ENCODE data around the gene ADISSP. TPM values are rescaled to one million over a fixed set of nuclear protein-coding genes. Genes with fewer than 3 reads are reported as not detected.

The ADISSP gene
- total and polyA plus RNA-seq, 2 donors (not counting 3 experiments of a cell fraction or from before 2014, with no cell fraction given), result 55.0 to 67.5 TPM

- dilution Hi-C loops (cut with MboI; ENCODE audit: extremely low pct_ligation_motif_present, low sequenced_read_pairs) (no loop called here), intact Hi-C loops (cut with micrococcal nuclease) (no loop called here)
- DNase-seq (ENCODE audit: low read depth, low spot score) (no peak), FAIRE-seq (no peak)
- POLR2A ChIA-PET, result no interaction called here
- H3K9me1 ChIP-seq (replicated peaks; ENCODE audit: control insufficient read depth, extremely low read depth, insufficient read depth, low read length), result no peaks in the 10 kb centered on the region
- CTCF ChIA-PET, result interaction anchor here (7.6 kb wide), 1 partner anchor 36 kb away, joined by 214 read pairs; the partner anchor contains the start of gene AP5S1
- H3K27me3 ChIP-seq (ENCODE audit: control insufficient read depth in 2 of 2, insufficient read depth in 2 of 2, low read length in 2 of 2), result peaks cover 8 to 19% of the 10 kb centered on the region in 2 experiments
- H4K20me1 ChIP-seq (replicated peaks; ENCODE audit: control insufficient read depth, extremely low read depth, insufficient read depth, low read length), result no peaks in the 10 kb centered on the region
- no peak overlapping the region for H3K4me3 ChIP-seq (replicated peaks in 1 of 3; ENCODE audit: insufficient read depth in 1 of 3, low read depth in 1 of 3, low read length in 3 of 3)
- H2AFZ ChIP-seq (ENCODE audit: low read depth, low read length), result no peak overlapping the region
- H3K9ac ChIP-seq (replicated peaks; ENCODE audit: extremely low read depth, insufficient read depth, low read length), result no peak overlapping the region
- TF ChIP-seq EZH2 (IDR thresholded peaks at IDR 0.05; ENCODE audit: borderline replicate concordance, low read depth, low read length, severe bottlenecking) (no peak), MAX (IDR thresholded peaks at IDR 0.05; ENCODE audit: insufficient read depth, insufficient read length) (no peak), FOS (IDR thresholded peaks at IDR 0.05; ENCODE audit: borderline replicate concordance, insufficient read depth, low read length) (no peak), MYC (IDR thresholded peaks at IDR 0.05; ENCODE audit: low read depth, low read length) (no peak), POLR2AphosphoS5 (IDR thresholded peaks at IDR 0.05; ENCODE audit: insufficient read depth, low read depth, low read length) (no peak), POLR2A (IDR thresholded peaks at IDR 0.05; ENCODE audit: low read depth, low read length) (no peak), JUN (IDR thresholded peaks at IDR 0.05; ENCODE audit: borderline replicate concordance, insufficient read depth, insufficient read length, low read depth) (no peak), GATA2 (IDR thresholded peaks at IDR 0.05; ENCODE audit: insufficient read depth, insufficient read length, low read depth, low read length) (no peak)
- TF ChIP-seq, protein P1, sequence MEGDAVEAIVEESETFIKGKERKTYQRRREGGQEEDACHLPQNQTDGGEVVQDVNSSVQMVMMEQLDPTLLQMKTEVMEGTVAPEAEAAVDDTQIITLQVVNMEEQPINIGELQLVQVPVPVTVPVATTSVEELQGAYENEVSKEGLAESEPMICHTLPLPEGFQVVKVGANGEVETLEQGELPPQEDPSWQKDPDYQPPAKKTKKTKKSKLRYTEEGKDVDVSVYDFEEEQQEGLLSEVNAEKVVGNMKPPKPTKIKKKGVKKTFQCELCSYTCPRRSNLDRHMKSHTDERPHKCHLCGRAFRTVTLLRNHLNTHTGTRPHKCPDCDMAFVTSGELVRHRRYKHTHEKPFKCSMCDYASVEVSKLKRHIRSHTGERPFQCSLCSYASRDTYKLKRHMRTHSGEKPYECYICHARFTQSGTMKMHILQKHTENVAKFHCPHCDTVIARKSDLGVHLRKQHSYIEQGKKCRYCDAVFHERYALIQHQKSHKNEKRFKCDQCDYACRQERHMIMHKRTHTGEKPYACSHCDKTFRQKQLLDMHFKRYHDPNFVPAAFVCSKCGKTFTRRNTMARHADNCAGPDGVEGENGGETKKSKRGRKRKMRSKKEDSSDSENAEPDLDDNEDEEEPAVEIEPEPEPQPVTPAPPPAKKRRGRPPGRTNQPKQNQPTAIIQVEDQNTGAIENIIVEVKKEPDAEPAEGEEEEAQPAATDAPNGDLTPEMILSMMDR (IDR thresholded peaks at IDR 0.05; ENCODE audit: extremely low read depth in 1 of 2, insufficient read depth in 1 of 2, low read depth in 1 of 2, low read length in 2 of 2), result no peak
- H3K4me2 ChIP-seq (ENCODE audit: insufficient read depth, low read length), result no peak overlapping the region
- H3K4me1 ChIP-seq (ENCODE audit: control insufficient read depth, extremely low read depth, insufficient read depth, low read length), result peaks cover 29% of the 10 kb centered on the region
- peaks cover 0 to 5% of the 10 kb centered on the region in 2 experiments for H3K36me3 ChIP-seq (ENCODE audit: control insufficient read depth in 2 of 2, extremely low read depth in 1 of 2, insufficient read depth in 2 of 2, low read length in 2 of 2)
- no peaks in the 10 kb centered on the region for H3K9me3 ChIP-seq (replicated peaks; ENCODE audit: control insufficient read depth, insufficient read depth, low read length)
- BruUV-seq (replicated peaks), result no TSS peak
- H3K27ac ChIP-seq (ENCODE audit: insufficient read depth, low read depth, low read length), result no peak overlapping the region
- H3K79me2 ChIP-seq (ENCODE audit: control insufficient read depth, insufficient read depth, low read length), result peaks cover 31% of the 10 kb centered on the region
Observed at GRCh38 chr20:3782597-3782996, 15.0 kb upstream of the ADISSP start.

All from endothelial cell of umbilical vein (primary cell).